ENCODE data around the gene NQO2.

NQO2 gene, protein sequence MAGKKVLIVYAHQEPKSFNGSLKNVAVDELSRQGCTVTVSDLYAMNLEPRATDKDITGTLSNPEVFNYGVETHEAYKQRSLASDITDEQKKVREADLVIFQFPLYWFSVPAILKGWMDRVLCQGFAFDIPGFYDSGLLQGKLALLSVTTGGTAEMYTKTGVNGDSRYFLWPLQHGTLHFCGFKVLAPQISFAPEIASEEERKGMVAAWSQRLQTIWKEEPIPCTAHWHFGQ

DNA sequence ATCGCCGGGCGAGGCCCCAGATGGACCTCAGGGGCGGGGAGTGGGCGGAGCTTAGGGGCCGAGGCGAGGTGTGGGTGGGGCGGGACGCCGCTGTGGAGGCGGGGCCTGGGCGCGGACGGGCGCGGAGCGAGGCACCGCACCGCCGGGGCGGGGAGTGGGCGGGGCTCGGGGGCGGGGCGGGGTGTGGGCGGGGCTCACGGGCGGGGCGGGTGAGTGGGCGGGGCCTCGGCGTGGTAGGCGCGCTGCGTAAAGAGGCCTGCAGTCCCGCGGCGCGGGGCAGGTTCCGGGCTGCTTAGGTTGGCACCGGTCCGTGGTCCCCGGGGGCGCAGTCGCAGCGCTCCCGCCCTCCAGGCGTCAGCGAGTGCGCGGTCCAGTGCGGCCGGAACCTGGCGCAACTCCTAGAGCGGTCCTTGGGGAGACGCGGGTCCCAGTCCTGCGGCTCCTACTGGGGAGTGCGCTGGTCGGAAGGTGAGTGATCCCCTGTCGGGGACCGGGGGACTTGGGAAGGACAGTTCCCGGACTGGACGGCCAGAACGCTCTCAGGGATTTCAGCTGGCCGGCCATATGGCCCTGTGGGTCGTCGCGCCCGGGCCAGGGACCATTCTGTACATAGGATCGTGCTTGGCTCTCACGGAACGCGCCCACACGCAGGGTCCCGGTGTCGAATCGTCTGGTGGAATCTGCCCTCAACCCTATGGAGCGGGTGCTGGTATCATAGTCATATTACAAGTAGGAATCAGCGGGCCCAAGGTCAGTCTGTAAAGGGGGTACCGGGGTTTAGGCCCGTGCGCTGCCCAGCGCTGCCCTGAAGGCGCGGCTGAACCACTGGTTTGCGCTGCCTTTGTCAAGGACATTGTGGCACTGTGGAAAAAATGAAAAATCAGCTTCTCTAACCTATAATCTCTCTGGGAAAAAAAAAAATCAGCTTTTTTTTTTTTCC lies at the start of gene NQO2:
TSS of gene NQO2 (plus strand) at position 277 of the 940 bp plus-strand sequence. CDS start 6,659 bp downstream, outside the sequence.
- no peak for FAIRE-seq

DNA sequence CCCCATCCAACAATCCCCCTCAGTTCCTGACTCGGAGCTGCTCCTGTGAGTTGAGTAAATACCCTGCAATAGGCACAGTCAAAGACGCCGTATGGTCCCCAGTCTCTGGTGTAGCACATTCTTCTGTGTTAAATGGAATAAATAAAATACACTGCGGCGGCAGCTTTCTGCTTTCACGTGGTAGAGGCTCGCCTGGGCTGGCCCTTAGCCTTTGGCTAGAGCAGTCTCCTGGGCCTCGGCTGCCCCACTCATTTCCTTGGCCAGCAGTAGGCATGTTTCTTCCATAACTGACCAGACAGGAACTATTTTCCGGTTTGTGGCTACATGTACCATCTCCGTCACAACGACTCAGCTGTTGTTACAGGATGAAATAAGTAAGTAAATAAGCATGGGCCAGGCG lies 49.0 kb upstream of the NQO2 start:
- FAIRE-seq: no peak

DNA sequence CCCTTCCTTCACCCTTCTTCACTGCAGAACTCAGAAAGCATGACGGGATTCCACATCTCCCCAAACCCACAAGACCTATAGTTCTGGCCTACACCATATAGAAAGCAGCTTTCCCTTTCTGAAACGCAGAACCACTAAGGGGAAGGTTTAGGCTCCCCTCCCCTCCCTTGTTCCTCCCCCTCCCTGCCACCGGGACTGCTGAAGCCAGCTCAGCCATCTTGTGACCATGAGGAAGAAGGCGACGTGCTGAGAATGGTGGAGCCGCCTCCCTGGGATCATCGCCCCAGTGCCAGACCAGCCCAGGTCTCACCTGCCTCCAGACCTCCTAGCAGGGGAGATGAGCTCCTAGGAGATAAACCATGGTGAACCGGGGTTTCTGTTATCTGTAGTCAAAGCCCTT lies 48.0 kb upstream of the NQO2 start:
- FAIRE-seq: no peak

DNA sequence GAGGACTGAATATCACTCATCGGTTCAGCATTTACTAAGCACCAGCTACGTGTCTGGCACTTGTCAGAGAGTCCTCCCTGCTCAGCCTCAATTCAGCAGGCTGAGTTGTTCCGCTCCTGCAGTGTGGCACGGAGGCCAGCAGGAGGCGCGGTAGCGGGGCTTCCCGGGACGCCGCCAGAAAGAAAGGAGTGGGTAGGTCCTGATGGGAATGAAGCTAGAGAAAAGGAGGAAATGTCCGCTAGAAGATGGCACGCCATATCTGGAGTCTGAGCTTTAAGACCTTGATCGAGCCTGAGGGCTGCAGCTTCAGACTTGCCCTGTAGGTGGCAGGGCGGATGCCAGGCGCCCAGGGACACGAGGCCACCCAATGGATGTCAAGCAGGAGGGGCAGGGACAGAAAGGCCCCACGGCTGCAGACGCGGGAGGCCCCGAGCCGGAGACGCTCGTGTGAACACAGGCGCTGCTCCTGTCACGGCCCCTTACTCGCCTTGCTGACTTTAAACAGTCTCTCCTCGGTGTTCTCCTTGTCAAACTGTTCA lies 47.1 kb upstream of the NQO2 start:
- FAIRE-seq: no peak

DNA sequence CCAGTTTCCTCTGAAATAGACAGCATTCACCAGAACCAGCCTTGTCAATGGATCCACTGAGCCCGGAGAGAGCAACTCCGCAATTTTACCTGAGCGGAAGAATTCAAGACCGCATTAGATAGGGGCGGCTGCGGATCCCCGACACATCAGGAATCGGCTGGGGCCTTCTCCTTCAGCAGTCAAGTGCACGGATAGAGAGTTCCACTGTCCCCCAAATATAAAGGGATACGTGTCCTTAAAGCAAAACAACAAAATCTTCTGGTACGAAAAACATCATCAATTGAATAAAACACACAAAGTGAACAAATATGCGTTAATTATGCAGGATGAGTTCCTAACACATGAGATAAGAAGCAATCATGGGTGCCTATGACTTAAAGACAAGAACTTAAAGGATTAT lies 46.6 kb upstream of the NQO2 start:
- no peak for FAIRE-seq

DNA sequence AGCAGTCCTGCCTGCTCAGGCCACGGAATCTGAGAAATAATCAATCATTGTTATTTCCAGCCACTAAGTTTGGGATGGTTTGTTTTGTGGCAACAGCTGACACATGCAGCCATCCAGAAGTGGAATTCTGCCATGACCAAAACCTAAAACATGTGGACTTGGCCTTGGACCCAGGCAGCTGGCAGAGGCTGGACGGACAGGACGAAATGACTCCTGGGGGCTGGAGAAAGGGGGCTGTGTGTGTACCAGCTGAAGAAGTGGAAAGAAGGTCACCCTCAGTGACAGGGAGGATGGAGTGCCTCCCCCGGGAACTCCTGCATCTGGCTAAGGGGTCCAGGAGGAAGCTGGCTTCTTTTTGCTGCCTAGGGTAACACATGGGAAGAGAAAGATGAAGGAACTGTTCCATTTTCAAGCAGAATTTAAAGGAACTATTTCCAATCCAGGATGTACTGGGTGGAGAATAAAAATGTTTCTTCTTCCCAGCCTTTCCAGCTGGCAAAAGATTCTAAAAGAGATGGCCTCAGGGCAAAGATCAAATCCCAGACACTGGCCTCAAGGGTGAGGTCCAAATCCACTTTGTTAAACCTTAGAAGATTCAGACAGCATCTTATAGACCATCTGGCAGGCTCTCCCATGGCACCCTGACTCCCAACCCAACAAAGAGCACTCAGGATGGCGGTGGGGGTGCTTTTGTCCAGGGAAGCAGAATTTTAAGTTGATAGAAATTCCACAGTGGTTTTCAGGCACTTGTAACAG lies 42.6 kb upstream of the NQO2 start:
- FAIRE-seq: no peak

DNA sequence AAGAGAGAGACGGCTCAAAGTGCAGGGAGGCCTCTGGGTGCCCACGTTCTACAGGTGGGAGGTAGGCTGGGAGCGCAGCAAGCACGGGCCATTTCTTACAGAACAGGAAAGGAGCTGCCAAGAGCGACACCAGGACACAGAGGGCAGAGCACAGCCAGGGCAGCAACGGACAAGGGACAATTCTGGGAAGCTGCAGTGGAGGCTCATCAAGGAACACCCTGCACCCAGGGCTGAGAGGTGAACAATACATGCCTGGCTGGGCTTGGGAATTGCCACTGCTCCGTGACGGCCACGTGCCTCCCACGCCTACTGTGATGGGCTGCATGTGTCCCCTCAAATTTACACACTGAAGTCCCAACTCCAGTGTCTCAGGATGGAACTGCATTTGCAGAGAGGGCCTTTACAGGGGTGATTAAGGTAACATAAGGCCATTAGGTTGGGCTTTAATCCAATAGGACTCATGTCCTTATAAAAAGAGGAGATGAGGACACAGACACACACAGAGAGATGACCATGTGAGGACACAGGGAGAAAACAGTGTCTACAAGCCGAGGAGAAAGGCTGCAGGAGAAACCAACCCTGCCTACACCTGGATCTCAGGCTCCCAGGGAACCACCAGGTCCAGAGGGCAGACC lies 41.9 kb upstream of the NQO2 start:
- FAIRE-seq: no peak

DNA sequence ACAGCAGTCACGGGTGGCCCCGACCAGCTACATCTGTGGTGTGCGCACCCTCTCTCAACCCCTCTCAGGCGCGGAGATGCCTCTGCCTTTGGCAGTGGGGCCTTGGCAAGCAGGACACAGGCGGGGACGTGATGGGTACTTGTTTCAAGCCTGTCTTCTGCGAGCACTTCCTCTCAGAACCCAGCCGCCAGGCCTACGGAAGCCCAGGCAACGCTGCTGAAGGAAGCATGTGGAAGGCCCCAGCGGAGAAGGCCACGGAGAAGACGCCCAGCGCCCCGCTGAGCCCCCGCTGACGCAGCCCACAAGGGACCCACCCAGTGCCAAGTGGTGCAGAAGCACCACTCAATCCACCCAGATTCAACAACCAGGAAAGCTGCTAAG lies 41.4 kb upstream of the NQO2 start:
- FAIRE-seq: no peak

DNA sequence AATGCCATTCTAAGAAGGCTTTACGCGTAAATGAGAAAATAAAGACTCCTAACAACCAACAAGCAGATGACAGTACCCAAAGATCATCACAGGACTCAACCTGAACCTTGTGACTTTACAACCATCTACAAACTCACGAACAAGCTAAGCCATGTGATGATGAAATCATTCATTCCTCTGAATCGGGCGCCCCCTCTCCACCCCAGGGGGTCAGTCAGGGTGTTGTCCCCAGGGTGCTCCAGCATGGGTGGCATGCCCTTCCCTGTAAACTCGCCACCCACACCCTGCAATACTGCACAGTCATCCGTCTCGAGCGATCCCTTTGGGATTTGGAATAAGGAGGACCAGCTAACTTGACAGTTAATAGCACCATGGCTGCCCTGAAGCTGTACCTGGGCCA lies 40.9 kb upstream of the NQO2 start:
- no peak for FAIRE-seq

DNA sequence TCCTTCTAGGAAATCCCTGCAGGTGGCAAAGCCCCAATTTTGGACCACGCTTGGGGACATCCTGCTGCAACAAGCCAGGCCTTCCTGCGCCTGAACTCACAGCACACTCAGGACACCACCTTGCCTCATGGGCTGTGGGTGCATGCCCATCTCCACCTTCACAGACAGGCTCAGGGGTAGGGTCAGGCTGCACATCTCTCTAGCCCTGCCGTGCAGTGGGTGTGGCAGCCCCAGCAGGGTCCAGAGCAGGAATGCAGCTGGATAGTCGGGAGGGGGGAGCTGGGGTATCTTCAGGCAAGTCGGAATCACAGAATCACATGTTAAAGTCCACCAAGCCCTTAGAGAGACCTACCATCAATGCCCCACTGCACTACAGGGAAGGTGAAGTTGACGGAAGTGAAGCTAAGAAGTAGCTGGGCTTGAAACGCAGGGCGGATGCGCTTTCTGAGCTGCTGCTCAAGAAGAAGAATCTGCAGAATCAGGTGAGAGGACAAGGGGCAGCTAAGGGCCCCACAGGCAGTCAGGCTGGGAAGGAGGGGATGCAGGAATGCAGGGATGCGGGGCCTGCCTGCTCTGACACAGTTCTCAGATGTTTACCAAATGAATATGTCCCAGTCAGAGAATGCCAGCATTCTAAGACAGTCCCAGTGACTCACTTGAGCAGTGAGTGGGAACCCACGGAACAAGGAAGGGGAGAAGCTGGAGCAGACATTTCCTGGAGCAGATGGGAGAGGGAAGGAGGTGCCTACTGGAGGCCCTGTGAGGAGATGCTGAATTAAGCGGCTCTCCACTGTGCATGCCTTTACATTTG lies 39.6 kb upstream of the NQO2 start:
- no peak for FAIRE-seq

DNA sequence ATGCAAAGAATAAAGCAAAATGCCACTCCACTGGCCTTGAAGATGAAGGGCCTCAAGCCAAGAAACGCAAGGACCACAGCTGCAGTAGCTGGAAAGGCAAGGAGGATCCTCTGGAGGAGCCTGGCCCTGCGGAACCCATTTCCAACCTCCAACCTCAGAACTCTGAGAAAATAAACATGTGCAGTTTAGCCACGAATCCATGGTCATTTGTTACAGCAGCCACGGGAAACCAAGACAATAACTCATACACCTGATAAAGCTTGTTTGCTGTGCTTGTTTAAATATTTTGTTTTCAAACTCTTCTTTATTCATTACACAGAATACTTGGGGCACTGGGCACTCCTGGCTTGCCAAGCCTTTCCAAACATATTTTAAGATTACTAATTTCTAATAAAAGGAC lies 38.8 kb upstream of the NQO2 start:
- FAIRE-seq: no peak

DNA sequence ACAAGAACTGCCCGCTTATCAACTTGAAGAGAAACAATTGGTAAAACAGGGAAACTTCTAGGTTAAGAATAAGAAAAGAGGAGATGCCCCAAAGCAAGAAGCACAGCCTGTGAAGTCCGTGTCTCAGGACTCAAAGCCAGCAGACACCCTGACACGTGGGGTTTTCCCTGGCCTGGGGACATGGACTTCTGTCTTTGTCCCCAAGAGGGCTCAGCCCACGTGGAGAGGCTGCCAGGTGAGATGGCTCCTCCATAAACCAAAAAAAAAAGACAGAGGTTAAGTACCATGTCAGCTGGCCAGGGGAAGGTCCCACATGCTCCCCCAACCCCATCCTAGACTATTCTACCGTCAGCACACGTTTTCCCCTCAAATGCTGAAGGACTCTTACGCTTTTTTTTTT lies 38.2 kb upstream of the NQO2 start:
- FAIRE-seq: no peak

DNA sequence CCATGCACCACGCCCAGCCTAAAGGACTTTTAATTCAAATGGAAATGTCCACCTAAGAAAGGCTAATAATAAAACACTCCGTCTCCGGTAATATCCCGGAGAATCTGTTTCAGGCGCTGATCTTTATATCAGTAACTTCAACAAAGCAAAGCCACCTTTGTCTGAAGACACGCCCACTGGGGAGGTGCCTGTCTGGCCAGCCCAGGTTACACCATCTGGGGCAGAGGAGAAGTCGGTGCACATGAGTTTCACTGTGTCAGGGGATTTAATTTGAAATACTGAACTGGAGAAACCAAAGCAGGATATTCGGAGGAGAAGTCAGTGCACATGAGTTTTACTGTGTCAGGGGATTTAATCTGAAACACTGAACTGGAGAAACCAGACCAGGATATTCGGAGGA lies 37.7 kb upstream of the NQO2 start:
- no peak for FAIRE-seq

DNA sequence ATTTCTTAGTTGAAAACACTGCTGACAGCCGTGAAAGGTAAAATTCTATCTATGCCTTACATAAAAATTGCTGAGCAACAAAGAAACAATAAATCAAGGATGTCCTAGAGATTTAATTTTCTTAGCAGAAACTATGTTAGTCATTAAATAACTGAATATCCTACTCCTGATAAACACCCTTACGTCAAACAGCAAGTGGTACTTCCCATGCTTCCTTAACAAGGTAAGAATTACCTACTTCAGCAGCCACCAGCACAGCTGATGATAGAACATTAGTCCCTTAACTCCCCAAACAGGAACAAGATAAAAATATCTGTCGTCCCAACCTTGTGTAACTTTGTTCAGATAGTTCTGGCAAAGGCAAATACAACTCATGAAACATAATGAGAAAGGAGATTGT lies 37.1 kb upstream of the NQO2 start:
- FAIRE-seq: no peak

DNA sequence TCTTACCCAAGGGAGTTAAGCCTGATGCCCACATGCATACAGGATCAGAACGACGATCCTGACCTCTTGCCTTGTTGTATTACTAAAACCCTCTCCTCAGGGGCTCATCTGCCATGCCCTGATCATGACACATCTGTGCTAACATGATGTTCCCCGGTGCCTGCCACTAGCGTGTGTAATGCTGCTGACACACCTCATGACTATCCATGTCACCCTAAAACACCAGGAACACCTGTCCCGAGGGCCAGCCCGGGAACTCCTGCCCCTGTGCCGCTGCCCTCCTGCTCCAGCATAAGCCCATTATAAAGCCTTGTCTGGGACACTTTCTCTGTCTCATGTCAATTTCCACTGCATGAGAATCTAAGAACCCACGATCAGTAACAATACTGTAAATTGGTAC lies 35.9 kb upstream of the NQO2 start:
- FAIRE-seq: no peak

DNA sequence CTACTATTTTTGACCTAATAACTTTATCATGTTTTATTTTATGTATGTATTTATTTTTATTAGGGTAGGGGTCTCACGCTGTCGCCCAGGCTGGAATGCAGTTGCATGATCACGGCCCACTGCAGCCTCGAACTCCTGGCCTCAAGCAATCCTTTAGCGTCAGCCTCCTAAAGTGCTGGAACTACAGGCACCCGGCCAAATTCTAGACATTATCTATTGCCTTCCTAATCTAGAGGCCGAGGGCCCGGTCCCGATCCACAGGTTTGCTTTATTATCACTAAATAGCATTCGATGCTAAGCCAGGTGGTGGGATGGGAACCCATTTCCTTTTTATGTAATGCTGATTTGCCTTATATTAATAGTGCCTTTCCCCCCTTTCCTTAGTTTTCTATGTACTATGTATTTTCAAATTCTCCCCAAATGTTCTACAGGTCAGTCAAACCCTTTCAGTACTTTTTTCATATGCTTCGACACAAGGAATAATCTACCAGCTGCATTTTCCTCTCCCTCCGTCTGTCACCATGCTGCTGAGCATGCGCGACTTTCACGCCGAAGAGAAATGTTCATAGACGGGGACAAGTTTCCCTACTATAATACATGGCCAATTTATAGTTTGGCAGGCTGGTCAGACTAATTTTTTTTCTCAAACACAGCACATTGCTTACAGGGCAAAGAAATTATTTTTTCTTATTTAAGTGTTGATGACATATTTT lies 34.7 kb upstream of the NQO2 start:
- FAIRE-seq: no peak

DNA sequence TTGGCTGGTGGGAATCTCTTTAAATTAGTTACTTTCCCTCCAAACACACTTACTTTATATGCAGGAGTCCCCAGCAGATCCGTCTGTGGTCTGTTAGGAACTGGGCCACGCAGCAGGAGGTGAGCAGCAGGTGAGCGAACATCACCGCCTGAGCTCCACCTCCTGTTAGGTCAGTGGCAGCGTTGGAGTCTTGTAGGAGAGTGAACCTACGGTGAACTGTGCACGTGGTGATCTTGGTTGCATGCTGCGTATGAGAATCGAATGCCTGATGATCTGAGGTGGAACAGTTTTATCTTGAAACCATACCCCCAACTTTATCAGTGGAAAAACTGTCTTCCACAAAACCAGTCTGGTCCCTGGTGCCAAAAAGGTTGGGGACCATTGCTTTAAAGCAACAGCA lies 33.3 kb upstream of the NQO2 start:
- FAIRE-seq: no peak

DNA sequence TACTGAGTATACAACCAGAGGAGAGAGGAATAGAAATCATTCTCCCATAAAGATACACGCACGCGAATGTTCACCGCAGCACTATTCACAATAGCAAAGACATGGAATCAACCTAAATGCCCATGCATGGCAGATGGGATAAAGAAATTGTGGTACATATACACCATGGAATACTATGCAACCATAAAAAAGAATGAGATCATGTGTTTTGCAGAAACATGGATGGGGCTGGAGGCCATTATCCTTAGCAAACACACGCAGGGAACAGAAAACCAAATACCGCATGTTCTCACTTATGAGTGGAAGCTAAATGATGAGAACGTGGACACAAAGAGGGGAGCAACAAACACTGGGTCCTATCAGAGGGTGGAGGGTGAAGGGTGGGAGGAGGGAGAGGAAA lies 31.8 kb upstream of the NQO2 start:
- FAIRE-seq: no peak

DNA sequence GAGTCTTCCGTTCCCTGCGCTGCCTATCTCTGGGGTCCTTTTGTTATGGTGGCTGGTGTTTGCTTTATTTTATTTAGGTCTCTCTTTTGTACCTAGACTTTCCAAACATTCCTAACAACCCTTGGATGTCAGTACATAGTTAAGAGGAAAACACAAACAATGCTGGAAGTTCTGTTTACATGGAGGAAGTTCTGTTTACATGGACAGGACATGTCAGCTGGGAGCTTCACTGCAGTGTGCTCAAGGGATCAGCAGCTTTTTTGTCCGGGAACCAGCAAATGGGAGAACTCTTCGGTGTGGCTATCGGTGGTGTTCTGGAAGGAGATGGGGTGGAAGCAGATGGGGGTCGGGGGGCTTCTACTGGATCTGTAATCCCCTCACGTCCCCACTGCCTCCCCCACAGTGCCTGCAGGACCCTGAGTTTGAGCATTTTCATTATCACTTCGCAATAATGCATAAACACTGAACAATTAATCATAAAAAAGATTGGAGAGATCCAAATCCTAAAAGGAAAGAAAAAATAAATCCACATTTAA lies 31.0 kb upstream of the NQO2 start:
- no peak for FAIRE-seq

DNA sequence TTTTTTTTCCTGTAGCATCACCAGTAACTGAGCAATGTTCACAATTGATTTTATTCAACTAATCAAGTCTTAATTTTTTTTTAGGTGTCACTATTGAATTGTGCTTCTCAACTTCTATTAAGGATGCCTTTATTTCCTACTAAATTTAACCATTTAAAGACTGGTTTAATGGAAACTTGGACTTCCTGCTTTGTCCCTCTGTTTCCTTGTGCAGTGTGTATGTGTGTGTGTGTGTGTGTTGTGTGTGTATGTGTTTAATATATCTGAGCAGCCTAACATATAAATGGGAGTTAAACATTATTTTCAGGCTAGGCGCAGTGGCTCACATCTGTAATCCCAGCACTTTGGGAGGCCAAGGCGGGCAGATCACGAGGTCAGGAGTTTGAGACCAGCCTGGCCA lies 30.1 kb upstream of the NQO2 start:
- FAIRE-seq: no peak
